DND-41 (cell line): Measurements from ENCODE around the gene THSD4.

Experiments
- ATAC-seq: fragments of 200-7000 bp; cut with Tn5 transposase; 3 replicates; pipeline ENCODE4 v1.9.1; 2021; ENCODE audit warnings: low read depth; ENCODE audit not compliant: insufficient read depth
- DNase-seq: peaks from one replicate; pipeline ENCODE4 v3.0.0-alpha.2; 2020
- H2AFZ ChIP-seq: 2 replicates; pipeline ENCODE4 v1.6.0; 2012; ENCODE audit warnings: low read depth, low read length
- H3K27ac ChIP-seq: 2 replicates; pipeline ENCODE4 v1.5.1; 2012; ENCODE audit warnings: low read length, inconsistent platforms
- H3K27me3 ChIP-seq: fragments of 200-600 bp; sonication (generic); 2 replicates; pipeline ENCODE4 v1.6.0; 2012; ENCODE audit warnings: low read length, mild to moderate bottlenecking, inconsistent platforms; ENCODE audit not compliant: insufficient read depth, poor library complexity
- H3K36me3 ChIP-seq: 2 replicates; pipeline ENCODE4 v1.5.1; 2012; ENCODE audit warnings: low read length, inconsistent platforms; ENCODE audit not compliant: insufficient read depth
- H3K4me1 ChIP-seq: 2 replicates; pipeline ENCODE4 v1.5.1; 2012; ENCODE audit warnings: mild to moderate bottlenecking, low read length; ENCODE audit not compliant: insufficient read depth
- H3K4me2 ChIP-seq: 2 replicates; pipeline ENCODE4 v1.6.0; 2012; ENCODE audit warnings: mild to moderate bottlenecking, moderate library complexity, low read length, inconsistent platforms; ENCODE audit not compliant: insufficient read depth
- H3K4me3 ChIP-seq, 2 experiments: fragments of 200-600 bp in 1 of 2; shearing (Covaris generic) in 1 of 2; 2 replicates each; pipeline ENCODE4 v1.5.1; 2012 to 2016; ENCODE audit warnings: inconsistent platforms in 2 of 2, low read length in 2 of 2, mild to moderate bottlenecking in 2 of 2, low read depth in 1 of 2, moderate library complexity in 1 of 2
- H3K79me2 ChIP-seq: 2 replicates; pipeline ENCODE4 v1.6.0; 2012; ENCODE audit warnings: low read length, inconsistent platforms; ENCODE audit not compliant: insufficient read depth
- H3K9ac ChIP-seq: 2 replicates; pipeline ENCODE4 v1.6.0; 2012; ENCODE audit warnings: low read depth, mild to moderate bottlenecking, inconsistent platforms, low read length, moderate library complexity
- H3K9me3 ChIP-seq: 2 replicates; pipeline ENCODE4 v1.5.1; 2012; ENCODE audit warnings: low read length, moderate library complexity, mild to moderate bottlenecking, inconsistent platforms; ENCODE audit not compliant: insufficient read depth, severe bottlenecking
- H4K20me1 ChIP-seq: 2 replicates; pipeline ENCODE4 v1.6.0; 2012; ENCODE audit warnings: low read length; ENCODE audit not compliant: insufficient read depth
- EZH2 ChIP-seq: IDR thresholded peaks from 3 replicates; pipeline ENCODE4 v1.6.1; 2012; ENCODE audit warnings: borderline replicate concordance, low read depth, mild to moderate bottlenecking, moderate library complexity, low read length, inconsistent platforms; ENCODE audit not compliant: severe bottlenecking
- TF ChIP-seq, protein P1 (sequence below): IDR thresholded peaks from 2 replicates; pipeline ENCODE4 v1.5.1; 2012; ENCODE audit warnings: borderline replicate concordance, low read length, moderate library complexity, mild to moderate bottlenecking; ENCODE audit not compliant: poor library complexity, severe bottlenecking; ENCODE audit errors: extremely low read depth

Gene THSD4

DNA sequence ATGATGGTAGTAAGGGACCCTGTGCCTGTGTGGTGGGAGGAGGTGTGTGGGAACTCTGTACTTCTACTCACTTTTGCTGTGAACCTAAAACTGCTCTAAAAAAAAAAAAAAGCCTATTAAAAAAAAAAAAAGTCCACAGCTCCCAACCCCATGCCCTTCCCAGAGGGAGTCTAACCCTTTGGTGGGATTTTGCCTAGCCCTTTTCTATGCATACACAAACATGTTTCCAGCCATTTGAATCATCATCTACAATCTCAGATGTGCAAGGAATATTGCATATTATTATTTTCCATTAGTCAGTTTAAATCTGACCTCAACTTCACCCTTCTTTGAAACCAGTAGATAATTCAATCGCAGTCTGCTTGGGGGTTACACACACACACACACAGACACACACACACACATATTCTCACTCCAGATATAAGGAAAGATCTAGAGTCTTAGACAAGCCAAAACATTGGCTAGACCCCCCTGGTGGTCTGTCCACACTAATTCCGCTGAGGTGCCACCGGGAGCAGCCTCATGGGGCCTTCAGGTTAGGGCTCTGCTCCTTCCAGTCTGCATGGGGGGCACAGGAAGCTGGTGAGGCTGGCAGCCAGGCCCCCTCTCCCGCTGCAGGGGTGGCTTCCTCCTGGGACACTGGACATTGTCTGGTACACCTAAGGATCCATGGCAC lies 619.6 kb downstream of the THSD4 start:
- Histone ChIP-seq H4K20me1 (no peaks in the 10 kb centered on the region), H2AFZ (no peak overlapping the region), H3K27me3 (peaks cover 9% of the 10 kb centered on the region), H3K9ac (no peak overlapping the region), H3K4me3 (no peak overlapping the region), H3K4me2 (no peak overlapping the region), H3K79me2 (no peaks in the 10 kb centered on the region), H3K9me3 (no peaks in the 10 kb centered on the region), H3K27ac (no peak overlapping the region), H3K4me1 (no peaks in the 10 kb centered on the region), H3K36me3 (no peaks in the 10 kb centered on the region)
- TF ChIP-seq EZH2: no peak
- TF ChIP-seq, protein P1, sequence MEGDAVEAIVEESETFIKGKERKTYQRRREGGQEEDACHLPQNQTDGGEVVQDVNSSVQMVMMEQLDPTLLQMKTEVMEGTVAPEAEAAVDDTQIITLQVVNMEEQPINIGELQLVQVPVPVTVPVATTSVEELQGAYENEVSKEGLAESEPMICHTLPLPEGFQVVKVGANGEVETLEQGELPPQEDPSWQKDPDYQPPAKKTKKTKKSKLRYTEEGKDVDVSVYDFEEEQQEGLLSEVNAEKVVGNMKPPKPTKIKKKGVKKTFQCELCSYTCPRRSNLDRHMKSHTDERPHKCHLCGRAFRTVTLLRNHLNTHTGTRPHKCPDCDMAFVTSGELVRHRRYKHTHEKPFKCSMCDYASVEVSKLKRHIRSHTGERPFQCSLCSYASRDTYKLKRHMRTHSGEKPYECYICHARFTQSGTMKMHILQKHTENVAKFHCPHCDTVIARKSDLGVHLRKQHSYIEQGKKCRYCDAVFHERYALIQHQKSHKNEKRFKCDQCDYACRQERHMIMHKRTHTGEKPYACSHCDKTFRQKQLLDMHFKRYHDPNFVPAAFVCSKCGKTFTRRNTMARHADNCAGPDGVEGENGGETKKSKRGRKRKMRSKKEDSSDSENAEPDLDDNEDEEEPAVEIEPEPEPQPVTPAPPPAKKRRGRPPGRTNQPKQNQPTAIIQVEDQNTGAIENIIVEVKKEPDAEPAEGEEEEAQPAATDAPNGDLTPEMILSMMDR: no peak
- DNase-seq: no peak
- ATAC-seq: no peak

DNA sequence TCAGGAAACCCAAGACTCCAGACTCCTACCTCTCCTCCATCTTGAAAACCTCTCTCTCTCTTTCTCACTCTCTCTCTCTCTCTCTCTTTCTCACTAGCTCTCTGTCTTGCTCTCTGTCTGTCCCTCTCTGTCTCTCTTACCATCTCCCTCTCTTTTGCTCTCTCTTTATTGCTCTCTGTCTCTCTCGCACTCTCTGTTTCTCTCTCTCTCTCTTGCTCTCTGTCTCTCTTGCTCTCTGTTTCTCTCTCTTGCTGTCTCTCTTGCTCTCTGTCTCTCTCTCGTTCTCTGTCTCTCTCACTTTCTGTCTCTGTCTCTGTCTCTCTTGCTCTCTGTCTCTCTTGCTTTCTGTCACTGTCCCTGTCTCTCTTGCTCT lies 620.1 kb downstream of the THSD4 start:
- H3K79me2 ChIP-seq: no peaks in the 10 kb centered on the region
- no peak overlapping the region for H3K4me3 ChIP-seq
- H3K4me2 ChIP-seq: no peak overlapping the region
- no peaks in the 10 kb centered on the region for H3K36me3 ChIP-seq
- no peak for ATAC-seq
- H2AFZ ChIP-seq: no peak overlapping the region
- DNase-seq: no peak
- no peaks in the 10 kb centered on the region for H4K20me1 ChIP-seq
- H3K4me1 ChIP-seq: no peaks in the 10 kb centered on the region
- no peak overlapping the region for H3K27ac ChIP-seq
- no peak for TF ChIP-seq EZH2
- TF ChIP-seq, protein P1: no peak
- no peak overlapping the region for H3K9ac ChIP-seq
- H3K27me3 ChIP-seq: peaks cover 9% of the 10 kb centered on the region
- no peaks in the 10 kb centered on the region for H3K9me3 ChIP-seq

DNA sequence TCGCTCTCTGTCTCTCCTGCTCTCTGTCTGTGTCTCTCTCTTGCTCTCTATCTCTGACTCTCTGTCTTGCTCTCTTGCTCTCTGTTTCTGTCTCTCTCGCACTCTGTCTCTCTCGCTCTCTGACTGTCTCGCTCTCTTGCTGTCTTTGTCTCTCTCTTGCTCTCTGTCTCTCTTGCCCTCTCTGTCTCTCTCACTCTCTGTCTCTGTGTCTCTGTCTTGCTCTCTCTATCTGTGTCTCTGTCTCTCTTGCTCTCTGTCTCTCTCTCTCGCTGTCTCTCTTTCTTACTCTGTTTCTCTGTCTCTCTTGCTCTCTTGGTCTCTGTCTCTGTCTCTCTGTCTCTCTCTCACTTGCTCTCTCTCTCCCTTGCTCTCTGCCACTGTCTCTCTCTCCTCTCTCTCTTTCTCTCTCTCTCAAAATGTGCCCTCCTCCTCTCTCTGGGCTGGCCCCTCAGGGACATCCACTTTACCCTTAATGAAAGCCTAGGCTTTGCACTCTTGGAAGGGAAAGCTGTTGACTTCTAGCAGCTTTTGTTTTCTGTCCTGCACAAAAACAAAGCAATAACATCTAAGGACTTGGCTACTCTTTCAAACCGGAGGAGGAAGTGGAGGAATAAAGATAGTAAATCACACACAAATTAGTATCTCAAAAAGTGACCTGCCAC lies 621.1 kb downstream of the THSD4 start:
- H3K79me2 ChIP-seq: no peaks in the 10 kb centered on the region
- H3K9me3 ChIP-seq: no peaks in the 10 kb centered on the region
- no peak for TF ChIP-seq EZH2
- TF ChIP-seq, protein P1: no peak
- H3K27me3 ChIP-seq: peaks cover 13% of the 10 kb centered on the region
- no peaks in the 10 kb centered on the region for H3K4me1 ChIP-seq
- no peak for ATAC-seq
- no peaks in the 10 kb centered on the region for H3K36me3 ChIP-seq
- H2AFZ ChIP-seq: no peak overlapping the region
- H3K4me2 ChIP-seq: no peak overlapping the region
- no peak overlapping the region for H3K4me3 ChIP-seq
- H3K9ac ChIP-seq: no peak overlapping the region
- H4K20me1 ChIP-seq: no peaks in the 10 kb centered on the region
- H3K27ac ChIP-seq: no peak overlapping the region
- DNase-seq: no peak
